ENCODE data around the gene SPRR2E.
"Not testable (repeated sequence)": the region's sequence is repeated elsewhere in the genome, so short reads cannot be mapped to it uniquely, and the experiment has no call there.

SPRR2E gene

GRCh38 chr1:153058826-153059784, 35.2 kb downstream of the SPRR2E start:
- Histone ChIP-seq H2AFZ (ENCODE audit: low read depth, low read length) (no peak overlapping the region), H3K9ac (ENCODE audit: low read depth, low read length) (no peak overlapping the region)
- no peak for DNase-seq

GRCh38 chr1:153058154-153058553, 36.2 kb downstream of the SPRR2E start:
- no peak overlapping the region for H3K27ac ChIP-seq (ENCODE audit: low read length)
- DNase-seq (no peak), ATAC-seq (ENCODE audit: insufficient read depth, low read depth) (no peak)
- no peaks in the 10 kb centered on the region for H3K9me3 ChIP-seq (ENCODE audit: insufficient read depth, low read length, severe bottlenecking)
- no peak overlapping the region for H2AFZ ChIP-seq (ENCODE audit: low read depth, low read length)
- no peaks in the 10 kb centered on the region for H4K20me1 ChIP-seq (ENCODE audit: insufficient read depth, low read length)
- H3K4me2 ChIP-seq (ENCODE audit: insufficient read depth, low read length): no peak overlapping the region
- no peaks in the 10 kb centered on the region for H3K4me1 ChIP-seq (ENCODE audit: insufficient read depth, low read length)
- TF ChIP-seq EZH2 (IDR thresholded peaks at IDR 0.05; ENCODE audit: borderline replicate concordance, low read depth, low read length, severe bottlenecking): no peak
- TF ChIP-seq CTCF (IDR thresholded peaks at IDR 0.05; ENCODE audit: borderline replicate concordance, extremely low read depth, low read length, poor library complexity, severe bottlenecking): no peak
- peaks cover 17% of the 10 kb centered on the region for H3K27me3 ChIP-seq (ENCODE audit: insufficient read depth, low read length, poor library complexity)
- no peaks in the 10 kb centered on the region for H3K36me3 ChIP-seq (ENCODE audit: insufficient read depth, low read length)
- H3K9ac ChIP-seq (ENCODE audit: low read depth, low read length): no peak overlapping the region
- no peak overlapping the region for H3K4me3 ChIP-seq (ENCODE audit: low read depth in 1 of 2, low read length in 2 of 2)
- H3K79me2 ChIP-seq (ENCODE audit: insufficient read depth, low read length): no peaks in the 10 kb centered on the region

More at GRCh38 chr1:153058826-153059784, 35.2 kb downstream of the SPRR2E start:
- no peaks in the 10 kb centered on the region for H3K79me2 ChIP-seq (ENCODE audit: insufficient read depth, low read length)
- TF ChIP-seq CTCF (IDR thresholded peaks at IDR 0.05; ENCODE audit: borderline replicate concordance, extremely low read depth, low read length, poor library complexity, severe bottlenecking): no peak
- no peak for TF ChIP-seq EZH2 (IDR thresholded peaks at IDR 0.05; ENCODE audit: borderline replicate concordance, low read depth, low read length, severe bottlenecking)
- H3K27me3 ChIP-seq (ENCODE audit: insufficient read depth, low read length, poor library complexity): peaks cover 17% of the 10 kb centered on the region
- no peak overlapping the region for H3K4me2 ChIP-seq (ENCODE audit: insufficient read depth, low read length)
- no peaks in the 10 kb centered on the region for H3K9me3 ChIP-seq (ENCODE audit: insufficient read depth, low read length, severe bottlenecking)
- no peak for ATAC-seq (ENCODE audit: insufficient read depth, low read depth)
- no peaks in the 10 kb centered on the region for H3K36me3 ChIP-seq (ENCODE audit: insufficient read depth, low read length)
- no peaks in the 10 kb centered on the region for H3K4me1 ChIP-seq (ENCODE audit: insufficient read depth, low read length)
- no peak overlapping the region for H3K4me3 ChIP-seq (ENCODE audit: low read depth in 1 of 2, low read length in 2 of 2)
- no peak overlapping the region for H3K27ac ChIP-seq (ENCODE audit: low read length)
- no peaks in the 10 kb centered on the region for H4K20me1 ChIP-seq (ENCODE audit: insufficient read depth, low read length)

- ATAC-seq (ENCODE audit: insufficient read depth, low read depth): no peak
- TF ChIP-seq CTCF (IDR thresholded peaks at IDR 0.05; ENCODE audit: borderline replicate concordance, extremely low read depth, low read length, poor library complexity, severe bottlenecking): no peak
- no peak for TF ChIP-seq EZH2 (IDR thresholded peaks at IDR 0.05; ENCODE audit: borderline replicate concordance, low read depth, low read length, severe bottlenecking)
- peaks cover 17% of the 10 kb centered on the region for H3K27me3 ChIP-seq (ENCODE audit: insufficient read depth, low read length, poor library complexity)
- H2AFZ ChIP-seq (ENCODE audit: low read depth, low read length): no peak within 1 kb of the TSS
- no peak within 1 kb of the TSS for H3K4me2 ChIP-seq (ENCODE audit: insufficient read depth, low read length)
- H3K36me3 ChIP-seq (ENCODE audit: insufficient read depth, low read length): no peaks in the 10 kb centered on the region
- no peak for DNase-seq
- no peak within 1 kb of the TSS for H3K4me3 ChIP-seq (ENCODE audit: low read depth in 1 of 2, low read length in 2 of 2)
- no peak within 1 kb of the TSS for H3K27ac ChIP-seq (ENCODE audit: low read length)
- H3K79me2 ChIP-seq (ENCODE audit: insufficient read depth, low read length): no peaks in the 10 kb centered on the region
- H3K9ac ChIP-seq (ENCODE audit: low read depth, low read length): no peak within 1 kb of the TSS
- no peaks in the 10 kb centered on the region for H3K9me3 ChIP-seq (ENCODE audit: insufficient read depth, low read length, severe bottlenecking)
- H3K4me1 ChIP-seq (ENCODE audit: insufficient read depth, low read length): no peaks in the 10 kb centered on the region
- no peaks in the 10 kb centered on the region for H4K20me1 ChIP-seq (ENCODE audit: insufficient read depth, low read length)
These were observed 37.0 kb downstream of the SPRR2E start, which contains the start of gene SPRR2A for GRCh38 chr1:153057375-153057774. SPRR2A (minus strand) TSS chr1:153057512; CDS start chr1:153056735, 777 bp downstream.

- peaks cover 13% of the 10 kb centered on the region for H3K27me3 ChIP-seq (ENCODE audit: insufficient read depth, low read length, poor library complexity)
- H2AFZ ChIP-seq (ENCODE audit: low read depth, low read length); H3K79me2 ChIP-seq (ENCODE audit: insufficient read depth, low read length); H3K27ac ChIP-seq (ENCODE audit: low read length); DNase-seq; H3K4me2 ChIP-seq (ENCODE audit: insufficient read depth, low read length); H3K9me3 ChIP-seq (ENCODE audit: insufficient read depth, low read length, severe bottlenecking); H3K4me3 ChIP-seq (ENCODE audit: low read depth in 1 of 2, low read length in 2 of 2); H3K4me1 ChIP-seq (ENCODE audit: insufficient read depth, low read length); H4K20me1 ChIP-seq (ENCODE audit: insufficient read depth, low read length); H3K36me3 ChIP-seq (ENCODE audit: insufficient read depth, low read length); ATAC-seq (ENCODE audit: insufficient read depth, low read depth); H3K9ac ChIP-seq (ENCODE audit: low read depth, low read length): not testable (repeated sequence)
These were observed 38.2 kb downstream of the SPRR2E start for GRCh38 chr1:153056111-153056510.
